Coronary artery (tissue), 2 donors: ENCODE results near the gene CXCL11.
A peak's percentile ranks its signal among the peaks of the same experiment; 100 is the strongest.

Source experiments
- DNase-seq: peaks from one replicate; pipeline ENCODE4 v3.0.0-alpha.2; 2017; ENCODE audit warnings: low spot score
- H3K27ac ChIP-seq, 2 donors: fragments of 200-600 bp; sonication (generic); one replicate each; pipeline ENCODE4 v1.5.1; 2016 to 2019
- H3K4me3 ChIP-seq: fragments of 200-600 bp; sonication (generic); 2 replicates; pipeline ENCODE4 v1.5.1; 2016; ENCODE audit warnings: mild to moderate bottlenecking, moderate library complexity
- TF ChIP-seq, protein P1 (sequence below): fragments of 200-600 bp; sonication (generic); IDR thresholded peaks from one replicate; pipeline ENCODE4 v1.5.1; 2019; ENCODE audit warnings: antibody characterized with exemption

The CXCL11 gene

DNA sequence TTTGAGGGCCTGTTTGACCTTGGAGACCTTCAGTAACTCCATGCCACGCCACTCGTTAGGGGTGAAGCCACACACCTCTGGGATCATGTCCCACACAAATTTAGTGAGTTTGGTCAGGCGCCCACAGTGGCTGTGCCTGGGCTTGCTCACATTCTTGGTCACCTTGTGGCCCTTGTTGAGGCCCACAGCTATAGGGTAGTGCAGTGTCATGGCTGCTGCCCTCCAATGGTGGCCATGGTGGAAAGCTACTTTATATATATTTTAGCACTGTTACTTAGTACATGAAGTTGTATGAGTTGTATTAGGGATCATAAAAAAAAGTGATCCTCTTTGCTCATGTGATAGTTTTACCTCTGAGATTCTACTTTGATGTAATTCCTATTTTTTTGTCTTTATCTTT is 985 bp upstream of the CXCL11 start:
- TF ChIP-seq, protein P1, sequence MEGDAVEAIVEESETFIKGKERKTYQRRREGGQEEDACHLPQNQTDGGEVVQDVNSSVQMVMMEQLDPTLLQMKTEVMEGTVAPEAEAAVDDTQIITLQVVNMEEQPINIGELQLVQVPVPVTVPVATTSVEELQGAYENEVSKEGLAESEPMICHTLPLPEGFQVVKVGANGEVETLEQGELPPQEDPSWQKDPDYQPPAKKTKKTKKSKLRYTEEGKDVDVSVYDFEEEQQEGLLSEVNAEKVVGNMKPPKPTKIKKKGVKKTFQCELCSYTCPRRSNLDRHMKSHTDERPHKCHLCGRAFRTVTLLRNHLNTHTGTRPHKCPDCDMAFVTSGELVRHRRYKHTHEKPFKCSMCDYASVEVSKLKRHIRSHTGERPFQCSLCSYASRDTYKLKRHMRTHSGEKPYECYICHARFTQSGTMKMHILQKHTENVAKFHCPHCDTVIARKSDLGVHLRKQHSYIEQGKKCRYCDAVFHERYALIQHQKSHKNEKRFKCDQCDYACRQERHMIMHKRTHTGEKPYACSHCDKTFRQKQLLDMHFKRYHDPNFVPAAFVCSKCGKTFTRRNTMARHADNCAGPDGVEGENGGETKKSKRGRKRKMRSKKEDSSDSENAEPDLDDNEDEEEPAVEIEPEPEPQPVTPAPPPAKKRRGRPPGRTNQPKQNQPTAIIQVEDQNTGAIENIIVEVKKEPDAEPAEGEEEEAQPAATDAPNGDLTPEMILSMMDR = no peak
- no peak overlapping the region for H3K27ac ChIP-seq
- H3K4me3 ChIP-seq = no peak overlapping the region
- DNase-seq = no peak

GRCh38 chr4:76035141-76035540 is 729 bp downstream of the CXCL11 start:
- Histone ChIP-seq H3K4me3 (no peak overlapping the region), H3K27ac (no peak overlapping the region)
- no peak for DNase-seq
- TF ChIP-seq, protein P1 = no peak

- DNase-seq = no peak
- no peak overlapping the region for H3K4me3 ChIP-seq
- TF ChIP-seq, protein P1 = no peak
- H3K27ac ChIP-seq = no peak overlapping the region
Observed at GRCh38 chr4:76029300-76029699, 6.6 kb downstream of the CXCL11 start.

GRCh38 chr4:76028350-76028765 is 7.5 kb downstream of the CXCL11 start:
- TF ChIP-seq, protein P1 = no peak
- H3K27ac ChIP-seq = no peak overlapping the region
- H3K4me3 ChIP-seq = peak overlapping the region; percentile 52
- no peak for DNase-seq

- TF ChIP-seq, protein P1 = no peak
- H3K27ac ChIP-seq = no peak overlapping the region
- DNase-seq = no peak
Observed at GRCh38 chr4:76024065-76024464, 11.8 kb downstream of the CXCL11 start.

DNA sequence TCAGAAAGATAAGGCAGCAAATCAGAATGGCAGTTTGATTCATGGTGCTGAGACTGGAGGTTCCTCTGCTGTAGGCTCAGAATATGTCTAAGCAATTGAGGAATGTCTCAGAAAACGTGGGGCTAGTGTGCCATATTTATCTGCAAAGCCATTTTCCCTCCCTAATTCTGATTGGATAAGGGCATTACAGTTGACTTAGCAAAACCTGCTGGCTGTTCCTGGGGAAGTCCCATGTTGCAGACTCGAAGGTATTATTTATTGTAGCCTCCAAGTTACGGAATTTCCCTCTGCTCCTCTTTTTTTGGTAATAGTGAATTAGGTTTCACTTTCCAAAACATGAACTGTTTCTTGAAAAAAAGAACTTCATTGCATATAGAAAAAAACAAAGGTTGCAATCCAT is 12.5 kb downstream of the CXCL11 start, which contains the start of gene CXCL10:
CXCL10 (minus strand) TSS at position 109 of the 400 bp plus-strand sequence; CDS start at position 43, 66 bp downstream.
- TF ChIP-seq, protein P1 = no peak
- Histone ChIP-seq H3K4me3 (no peak within 1 kb of the TSS), H3K27ac (no peak within 1 kb of the TSS)
- no peak for DNase-seq

More at GRCh38 chr4:76024065-76024464, 11.8 kb downstream of the CXCL11 start:
- no peak overlapping the region for H3K4me3 ChIP-seq

DNA sequence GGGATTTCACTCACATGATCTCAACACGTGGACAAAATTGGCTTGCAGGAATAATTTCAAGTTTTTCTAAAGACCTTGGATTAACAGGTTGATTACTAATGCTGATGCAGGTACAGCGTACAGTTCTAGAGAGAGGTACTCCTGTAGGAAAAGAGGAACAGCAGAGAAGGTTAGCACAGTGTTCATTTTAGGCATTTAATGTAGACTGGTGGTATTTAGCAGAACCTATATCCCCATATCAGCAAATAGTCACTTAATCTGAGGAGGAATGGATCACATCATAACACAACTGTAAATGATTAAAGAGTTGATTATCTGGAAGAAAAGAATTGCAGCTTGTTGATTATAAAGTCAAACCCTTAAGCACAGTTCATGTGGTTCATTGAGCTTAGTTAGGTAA is 13.2 kb downstream of the CXCL11 start:
- TF ChIP-seq, protein P1 = no peak
- Histone ChIP-seq H3K27ac (no peak overlapping the region), H3K4me3 (no peak overlapping the region)
- DNase-seq = no peak
